Activated naive CD8-positive, alpha-beta T cell treated with anti-CD3 and anti-CD28 coated beads, Interleukin-2, amount 50 U/mL, for 16 hours (primary cell): ENCODE measurements around the gene SH3GLB1.

Experiments
- DNase-seq: peaks from one replicate; pipeline ENCODE4 v3.0.0-alpha.2; 2020; ENCODE audit warnings: low read depth, low spot score

The SH3GLB1 gene

GRCh38 chr1:86733340-86733739, 29.0 kb downstream of the SH3GLB1 start:
- DNase-seq, result no peak

GRCh38 chr1:86739648-86740509, 35.5 kb downstream of the SH3GLB1 start:
- DNase-seq, result no peak

- no peak for DNase-seq
Observed at GRCh38 chr1:86741947-86742572, 37.7 kb downstream of the SH3GLB1 start.

GRCh38 chr1:86747304-86747703, 42.9 kb downstream of the SH3GLB1 start:
- DNase-seq, result no peak

- no peak for DNase-seq
Observed at GRCh38 chr1:86748622-86749373, 44.4 kb downstream of the SH3GLB1 start.

GRCh38 chr1:86750076-86750475, 45.7 kb downstream of the SH3GLB1 start:
- no peak for DNase-seq

- no peak for DNase-seq
Observed at GRCh38 chr1:86750530-86750929, 46.2 kb downstream of the SH3GLB1 start.

GRCh38 chr1:86751923-86752322, 47.5 kb downstream of the SH3GLB1 start:
- no peak for DNase-seq

- no peak for DNase-seq
Observed at GRCh38 chr1:86753700-86754099, 49.3 kb downstream of the SH3GLB1 start.

GRCh38 chr1:86754265-86754974, 50.0 kb downstream of the SH3GLB1 start:
- no peak for DNase-seq

GRCh38 chr1:86756062-86756406, 51.7 kb downstream of the SH3GLB1 start:
- DNase-seq, result no peak

- no peak for DNase-seq
Observed at GRCh38 chr1:86757272-86757984, 53.1 kb downstream of the SH3GLB1 start.

GRCh38 chr1:86758570-86758969, 54.2 kb downstream of the SH3GLB1 start:
- no peak for DNase-seq

GRCh38 chr1:86760199-86760598, 55.8 kb downstream of the SH3GLB1 start:
- DNase-seq, result no peak

- no peak for DNase-seq
Observed at GRCh38 chr1:86762336-86762735, 58.0 kb downstream of the SH3GLB1 start.

- DNase-seq, result no peak
Observed at GRCh38 chr1:86764523-86764922, 60.1 kb downstream of the SH3GLB1 start.

- DNase-seq, result no peak
Observed at GRCh38 chr1:86765073-86765472, 60.7 kb downstream of the SH3GLB1 start.

- DNase-seq, result no peak
Observed at GRCh38 chr1:86765674-86766073, 61.3 kb downstream of the SH3GLB1 start.

GRCh38 chr1:86768554-86768953, 64.2 kb downstream of the SH3GLB1 start:
- DNase-seq, result no peak

GRCh38 chr1:86769065-86769464, 64.7 kb downstream of the SH3GLB1 start:
- no peak for DNase-seq
